Ureter (tissue), 1 donor: ENCODE results near the gene CAD. TPM values are rescaled to one million over a fixed set of nuclear protein-coding genes. Genes with fewer than 3 reads are reported as not detected.
A peak's percentile ranks its signal among the peaks of the same experiment; 100 is the strongest.

Source experiments
- DNase-seq: peaks from one replicate; pipeline ENCODE4 v3.0.0-alpha.2; 2020; ENCODE audit warnings: low spot score
- total RNA-seq: library from RNA; stranded (reverse); gene quantifications from one replicate; pipeline ENCODE4 v1.2.4, GENCODE V29; 2023
- donor health status: DM: yes; HTN: yes; CAD: no.

CAD gene
- total RNA-seq, 1 donor from 2014 or later = 63.6 TPM

GRCh38 chr2:27225526-27225925 is 8.4 kb downstream of the CAD start:
- DNase-seq = peak; percentile 39

GRCh38 chr2:27227501-27227900 is 10.3 kb downstream of the CAD start:
- DNase-seq = no peak

GRCh38 chr2:27231921-27232320 is 14.8 kb downstream of the CAD start:
- DNase-seq = no peak

GRCh38 chr2:27233341-27233740 is 16.2 kb downstream of the CAD start:
- no peak for DNase-seq

DNA sequence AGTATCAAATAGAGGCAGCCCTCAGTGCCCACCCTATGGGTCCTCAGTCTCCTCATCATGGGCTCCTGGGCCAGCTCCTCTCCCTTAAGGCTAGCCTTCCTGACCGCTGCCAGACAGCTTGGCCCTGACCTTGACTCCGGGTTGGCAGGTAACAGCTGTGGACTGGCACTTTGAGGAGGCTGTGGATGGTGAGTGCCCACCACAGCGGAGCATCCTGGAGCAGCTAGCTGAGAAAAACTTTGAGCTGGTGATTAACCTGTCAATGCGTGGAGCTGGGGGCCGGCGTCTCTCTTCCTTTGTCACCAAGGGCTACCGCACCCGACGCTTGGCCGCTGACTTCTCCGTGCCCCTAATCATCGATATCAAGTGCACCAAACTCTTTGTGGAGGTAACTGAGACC is 19.0 kb downstream of the CAD start:
- no peak for DNase-seq

DNA sequence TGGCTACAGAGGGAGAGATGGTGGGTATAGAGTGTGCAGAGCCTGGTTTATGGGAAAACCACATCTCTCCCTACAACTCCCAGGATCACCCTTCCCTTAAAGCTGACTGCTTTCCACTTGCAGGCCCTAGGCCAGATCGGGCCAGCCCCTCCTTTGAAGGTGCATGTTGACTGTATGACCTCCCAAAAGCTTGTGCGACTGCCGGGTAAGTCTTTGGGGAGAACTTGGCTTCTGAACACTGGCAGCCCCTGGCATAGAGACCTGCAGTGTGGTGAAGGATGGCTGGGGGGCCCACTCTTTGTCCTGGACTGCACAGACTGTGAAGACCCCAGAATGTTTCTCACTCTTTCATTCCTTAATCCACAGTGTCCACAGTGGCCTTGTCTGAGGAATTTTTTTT is 19.5 kb downstream of the CAD start:
- no peak for DNase-seq

DNA sequence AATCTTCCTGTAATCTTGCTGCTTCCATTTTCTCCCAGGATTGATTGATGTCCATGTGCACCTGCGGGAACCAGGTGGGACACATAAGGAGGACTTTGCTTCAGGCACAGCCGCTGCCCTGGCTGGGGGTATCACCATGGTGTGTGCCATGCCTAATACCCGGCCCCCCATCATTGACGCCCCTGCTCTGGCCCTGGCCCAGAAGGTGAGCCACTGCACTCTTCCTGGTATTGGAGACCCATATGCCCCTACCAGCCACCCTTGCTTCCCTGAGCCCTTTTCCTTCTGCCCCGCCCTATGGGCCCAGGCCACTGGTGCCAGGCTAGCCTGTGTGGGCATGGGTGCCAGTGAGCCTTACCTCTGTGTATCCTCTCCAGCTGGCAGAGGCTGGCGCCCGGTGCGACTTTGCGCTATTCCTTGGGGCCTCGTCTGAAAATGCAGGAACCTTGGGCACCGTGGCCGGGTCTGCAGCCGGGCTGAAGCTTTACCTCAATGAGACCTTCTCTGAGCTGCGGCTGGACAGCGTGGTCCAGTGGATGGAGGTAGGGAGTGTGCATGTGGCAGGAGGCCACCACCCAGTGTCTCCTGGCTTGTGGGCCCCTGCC is 20.3 kb downstream of the CAD start:
- no peak for DNase-seq

- no peak for DNase-seq
These were observed 21.8 kb downstream of the CAD start for GRCh38 chr2:27238976-27239375.

- no peak for DNase-seq
These were observed 23.2 kb downstream of the CAD start for GRCh38 chr2:27240406-27240805.

DNA sequence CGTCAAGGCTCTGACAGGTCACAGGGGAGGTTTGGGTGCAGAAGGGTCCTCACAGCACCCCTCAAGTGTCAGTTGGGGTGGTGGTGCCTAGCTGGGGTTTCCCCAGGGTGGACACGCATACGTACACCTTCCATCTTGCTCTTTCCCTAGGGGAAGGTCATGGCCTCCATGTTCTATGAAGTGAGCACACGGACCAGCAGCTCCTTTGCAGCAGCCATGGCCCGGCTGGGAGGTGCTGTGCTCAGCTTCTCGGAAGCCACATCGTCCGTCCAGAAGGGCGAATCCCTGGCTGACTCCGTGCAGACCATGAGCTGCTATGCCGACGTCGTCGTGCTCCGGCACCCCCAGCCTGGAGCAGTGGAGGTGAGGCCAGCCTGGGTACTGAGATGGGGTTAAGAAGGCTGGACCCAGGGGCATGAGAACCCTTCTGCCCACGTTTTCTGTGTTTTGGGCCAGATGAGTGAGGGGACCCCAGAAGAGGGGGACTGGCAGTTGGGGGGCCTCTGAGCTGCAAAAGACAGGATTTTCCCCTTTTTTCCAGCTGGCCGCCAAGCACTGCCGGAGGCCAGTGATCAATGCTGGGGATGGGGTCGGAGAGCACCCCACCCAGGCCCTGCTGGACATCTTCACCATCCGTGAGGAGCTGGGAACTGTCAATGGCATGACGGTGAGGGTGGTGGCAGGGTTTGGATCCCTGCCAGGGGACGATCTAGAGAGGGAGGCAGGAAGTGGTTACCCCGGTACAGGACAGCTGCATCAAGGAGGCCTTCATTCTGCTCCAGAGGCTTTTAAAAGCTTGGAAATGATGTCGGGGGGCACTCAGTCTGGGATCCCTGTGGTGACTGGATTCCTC is 24.8 kb downstream of the CAD start:
- DNase-seq = no peak

- DNase-seq = no peak
These were observed 25.4 kb downstream of the CAD start for GRCh38 chr2:27242614-27242951.

- DNase-seq = no peak
These were observed 26.4 kb downstream of the CAD start for GRCh38 chr2:27243391-27244130.

DNA sequence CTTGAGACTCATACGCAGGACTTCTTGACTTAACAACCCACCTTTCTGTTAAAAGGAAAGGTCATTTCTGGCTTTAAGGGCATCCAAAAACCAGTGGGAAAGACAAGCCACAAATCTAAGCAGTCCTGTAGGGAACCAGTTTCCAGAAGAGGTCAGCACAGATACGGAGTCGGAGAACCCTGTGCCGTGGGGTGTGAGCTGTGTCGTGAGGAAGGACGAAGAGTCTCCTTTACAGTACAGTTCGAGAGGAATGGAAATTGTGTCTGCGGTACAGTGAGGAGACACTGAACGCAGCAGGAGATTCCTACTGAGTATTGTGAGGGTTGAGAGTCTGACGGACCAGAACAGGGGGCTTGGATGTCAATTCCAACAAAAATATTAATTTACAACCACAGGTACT is 27.9 kb downstream of the CAD start:
- DNase-seq = no peak

- DNase-seq = no peak
These were observed 28.5 kb downstream of the CAD start for GRCh38 chr2:27245626-27246025.

GRCh38 chr2:27247893-27248292 is 30.7 kb downstream of the CAD start:
- no peak for DNase-seq

GRCh38 chr2:27249159-27249890 is 32.2 kb downstream of the CAD start:
- DNase-seq = no peak

GRCh38 chr2:27249891-27250651 is 32.9 kb downstream of the CAD start:
- no peak for DNase-seq

DNA sequence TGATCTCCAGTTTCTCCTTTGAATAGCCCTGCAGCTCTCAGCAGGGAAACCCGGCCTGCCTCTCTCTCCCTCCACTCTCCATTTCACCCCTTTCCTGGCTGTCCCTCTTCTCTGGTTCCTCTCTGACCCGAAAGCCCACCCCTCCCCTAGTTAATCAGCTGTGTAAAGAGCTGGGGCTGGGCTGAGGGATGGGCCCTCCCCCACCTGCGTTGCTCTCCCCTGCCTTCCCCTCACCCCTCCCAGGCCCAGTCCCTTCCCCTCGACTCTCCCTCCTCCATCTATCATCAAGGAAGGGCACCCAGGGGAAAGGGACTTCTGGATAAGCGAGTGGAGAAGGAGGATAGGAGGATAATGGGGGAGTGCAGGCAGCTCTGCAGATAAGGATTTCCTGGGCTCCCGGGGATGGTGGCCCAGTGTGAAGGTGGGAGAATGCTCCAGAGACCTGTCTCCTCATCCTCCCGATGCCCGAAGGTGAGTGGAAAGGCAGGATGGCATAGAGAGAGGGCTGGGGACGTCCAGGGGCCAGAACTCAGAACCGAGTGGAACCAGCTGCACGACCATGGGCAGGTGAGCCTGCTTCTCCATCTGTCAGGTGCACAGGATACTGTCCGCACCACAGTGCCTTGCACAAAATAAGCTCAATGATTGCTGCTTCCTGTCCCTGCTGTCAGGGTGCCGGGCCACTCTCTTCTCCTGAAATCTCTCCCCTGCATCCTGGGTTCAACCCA is 33.6 kb downstream of the CAD start:
- DNase-seq = no peak

- no peak for DNase-seq
These were observed 34.6 kb downstream of the CAD start for GRCh38 chr2:27251766-27252165.

DNA sequence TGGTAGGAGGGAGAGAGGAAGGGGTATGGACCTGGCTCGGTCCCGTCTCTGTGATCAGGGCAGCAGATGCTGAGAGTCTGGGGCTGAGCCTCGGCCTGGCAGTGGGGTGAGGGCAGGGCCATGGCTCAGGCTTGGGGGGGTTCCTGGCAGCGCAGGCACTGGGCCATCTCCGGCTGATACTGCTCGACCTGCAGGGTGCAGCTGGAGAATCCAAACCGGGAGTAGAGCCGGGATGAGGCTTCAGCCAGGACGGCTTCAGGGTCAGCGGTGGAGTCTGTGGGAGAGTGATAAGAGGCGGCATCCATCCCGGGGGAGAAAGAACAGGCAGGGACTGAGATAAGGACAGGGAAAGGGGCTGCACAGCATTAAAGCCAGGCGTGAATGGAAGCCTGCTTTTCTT is 38.0 kb downstream of the CAD start:
- DNase-seq = no peak

- DNase-seq = no peak
These were observed 38.5 kb downstream of the CAD start for GRCh38 chr2:27255660-27256059.
